Measurements from ENCODE around the gene CDH11.

CDH11 gene

DNA sequence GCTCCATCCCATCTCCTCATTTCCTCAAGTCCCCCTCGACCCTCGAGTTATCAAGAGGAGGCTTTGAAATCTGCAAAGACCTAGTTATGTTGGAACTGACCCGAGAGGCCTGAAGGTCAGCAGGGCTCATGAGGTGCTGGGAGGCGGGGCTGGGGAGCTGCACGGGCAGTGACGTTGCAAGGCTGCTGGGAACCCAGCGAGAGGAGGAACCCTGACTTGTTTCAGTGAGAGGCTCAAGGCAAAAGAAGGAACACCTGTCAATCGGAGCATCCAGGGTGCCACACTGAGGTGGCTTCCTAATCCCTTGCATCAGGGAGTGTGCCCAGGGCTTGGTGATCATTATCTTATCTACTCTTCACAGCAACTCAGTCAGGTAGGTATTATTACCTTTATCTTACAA is 86.9 kb downstream of the CDH11 start:
- DNase-seq (ENCODE audit: low spot score) = no peak
- TF ChIP-seq, protein P1, sequence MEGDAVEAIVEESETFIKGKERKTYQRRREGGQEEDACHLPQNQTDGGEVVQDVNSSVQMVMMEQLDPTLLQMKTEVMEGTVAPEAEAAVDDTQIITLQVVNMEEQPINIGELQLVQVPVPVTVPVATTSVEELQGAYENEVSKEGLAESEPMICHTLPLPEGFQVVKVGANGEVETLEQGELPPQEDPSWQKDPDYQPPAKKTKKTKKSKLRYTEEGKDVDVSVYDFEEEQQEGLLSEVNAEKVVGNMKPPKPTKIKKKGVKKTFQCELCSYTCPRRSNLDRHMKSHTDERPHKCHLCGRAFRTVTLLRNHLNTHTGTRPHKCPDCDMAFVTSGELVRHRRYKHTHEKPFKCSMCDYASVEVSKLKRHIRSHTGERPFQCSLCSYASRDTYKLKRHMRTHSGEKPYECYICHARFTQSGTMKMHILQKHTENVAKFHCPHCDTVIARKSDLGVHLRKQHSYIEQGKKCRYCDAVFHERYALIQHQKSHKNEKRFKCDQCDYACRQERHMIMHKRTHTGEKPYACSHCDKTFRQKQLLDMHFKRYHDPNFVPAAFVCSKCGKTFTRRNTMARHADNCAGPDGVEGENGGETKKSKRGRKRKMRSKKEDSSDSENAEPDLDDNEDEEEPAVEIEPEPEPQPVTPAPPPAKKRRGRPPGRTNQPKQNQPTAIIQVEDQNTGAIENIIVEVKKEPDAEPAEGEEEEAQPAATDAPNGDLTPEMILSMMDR (IDR thresholded peaks at IDR 0.05; ENCODE audit: borderline replicate concordance, control extremely low read depth, extremely low read depth, insufficient read depth, missing control alignments) = no peak
- in situ Hi-C loops (cut with MboI; ENCODE audit: low sequenced_read_pairs, unreplicated experiment) = no loop called here

DNA sequence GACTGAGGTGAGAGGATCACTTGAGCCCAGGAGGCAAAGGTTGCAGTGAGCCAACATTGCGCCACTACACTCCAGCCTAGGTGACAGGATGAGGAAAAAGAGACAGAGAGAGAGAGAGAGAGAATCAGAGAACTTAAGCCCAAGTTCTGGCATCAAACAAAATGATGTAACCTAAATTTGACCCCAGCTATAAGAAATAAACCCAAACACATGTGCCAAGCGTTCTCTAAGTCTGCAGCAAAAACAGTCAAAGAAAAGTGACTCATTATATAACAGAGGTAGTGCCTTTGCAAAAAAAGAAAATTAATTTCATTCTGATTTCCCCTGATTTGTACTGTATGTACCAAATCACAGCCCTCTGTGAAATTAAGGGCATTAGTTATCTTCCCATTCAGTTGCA is 89.5 kb downstream of the CDH11 start:
- in situ Hi-C loops (cut with MboI; ENCODE audit: low sequenced_read_pairs, unreplicated experiment) = no loop called here
- TF ChIP-seq, protein P1 (IDR thresholded peaks at IDR 0.05; ENCODE audit: borderline replicate concordance, control extremely low read depth, extremely low read depth, insufficient read depth, missing control alignments) = no peak
- DNase-seq (ENCODE audit: low spot score) = no peak

DNA sequence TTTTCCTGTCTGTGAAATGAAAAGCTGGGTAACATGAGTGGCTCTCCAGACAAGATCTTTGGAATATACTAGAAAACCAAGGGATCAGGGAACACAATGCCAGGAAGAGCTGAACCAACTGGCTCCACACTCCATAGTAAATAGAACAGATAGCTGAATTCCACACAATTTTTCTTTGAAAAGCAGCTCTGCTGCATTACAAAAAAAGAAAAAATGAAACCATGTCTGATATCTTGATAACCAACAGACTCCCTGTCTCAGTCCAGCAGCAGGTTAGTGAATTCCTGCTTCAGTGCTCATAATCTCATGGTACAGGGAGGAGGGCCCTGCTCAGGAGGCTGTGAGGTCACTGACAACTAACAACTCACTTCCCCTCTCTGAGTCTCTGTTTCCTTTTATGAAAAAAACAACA is 97.1 kb downstream of the CDH11 start:
- TF ChIP-seq, protein P1 (IDR thresholded peaks at IDR 0.05; ENCODE audit: borderline replicate concordance, control extremely low read depth, extremely low read depth, insufficient read depth, missing control alignments) = no peak
- no peak for DNase-seq (ENCODE audit: low spot score)
- in situ Hi-C loops (cut with MboI; ENCODE audit: low sequenced_read_pairs, unreplicated experiment) = no loop called here

DNA sequence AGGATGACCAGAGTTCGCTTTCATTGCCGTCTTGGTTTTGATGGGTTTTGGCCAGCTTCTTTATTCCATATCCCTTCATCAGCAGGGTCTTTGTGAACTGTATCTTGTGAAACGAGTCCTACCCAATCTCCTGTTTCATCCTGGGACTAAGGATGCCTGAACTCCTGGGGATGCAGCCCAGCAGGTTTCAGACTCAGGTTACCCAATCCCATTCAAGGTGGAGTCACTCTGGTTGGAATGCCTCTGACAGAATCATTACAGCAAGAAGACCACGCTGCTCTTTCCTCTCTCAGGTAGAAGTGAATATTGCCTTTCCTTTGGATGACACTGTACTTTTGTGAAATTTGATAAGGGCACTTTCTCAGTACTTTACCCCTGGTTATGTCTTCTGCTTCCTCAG is 98.1 kb downstream of the CDH11 start:
- in situ Hi-C loops (cut with MboI; ENCODE audit: low sequenced_read_pairs, unreplicated experiment) = no loop called here
- TF ChIP-seq, protein P1 (IDR thresholded peaks at IDR 0.05; ENCODE audit: borderline replicate concordance, control extremely low read depth, extremely low read depth, insufficient read depth, missing control alignments) = no peak
- DNase-seq (ENCODE audit: low spot score) = no peak

DNA sequence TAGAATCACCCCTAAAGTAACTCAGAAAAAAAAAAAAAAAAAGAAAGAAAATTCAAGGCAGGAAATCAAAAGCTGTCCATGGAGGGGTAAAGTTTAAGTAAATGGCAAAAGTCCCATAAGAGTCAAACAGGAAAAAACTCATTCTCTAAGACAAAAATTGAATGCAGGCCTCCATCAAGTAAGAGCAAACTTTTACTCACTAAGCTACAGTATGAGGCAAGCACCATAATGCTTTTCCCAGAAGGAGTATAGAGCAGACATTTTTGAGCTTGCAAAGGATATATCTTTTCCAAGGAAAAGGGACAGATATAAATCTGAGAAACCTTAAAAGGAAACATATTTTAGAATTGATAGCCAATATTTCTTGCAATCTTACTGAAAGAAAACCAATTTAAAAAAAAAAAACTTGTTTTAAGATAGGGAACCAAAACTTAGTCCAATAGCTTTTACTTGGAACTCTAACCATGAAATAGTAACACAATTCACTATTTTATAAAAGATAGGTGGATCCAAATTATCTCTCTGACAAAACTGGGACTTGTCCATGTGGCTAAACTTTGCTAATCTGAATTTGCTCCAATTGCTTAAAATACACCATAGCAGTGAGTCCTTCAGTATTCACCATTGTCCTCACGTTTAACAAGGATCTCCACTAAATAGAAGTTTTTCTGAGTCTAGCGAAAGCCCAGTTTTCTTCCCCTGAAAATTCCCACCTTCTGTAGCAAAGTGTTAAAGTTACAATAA is 99.8 kb downstream of the CDH11 start:
- TF ChIP-seq, protein P1 (IDR thresholded peaks at IDR 0.05; ENCODE audit: borderline replicate concordance, control extremely low read depth, extremely low read depth, insufficient read depth, missing control alignments) = no peak
- in situ Hi-C loops (cut with MboI; ENCODE audit: low sequenced_read_pairs, unreplicated experiment) = no loop called here
- no peak for DNase-seq (ENCODE audit: low spot score)

DNA sequence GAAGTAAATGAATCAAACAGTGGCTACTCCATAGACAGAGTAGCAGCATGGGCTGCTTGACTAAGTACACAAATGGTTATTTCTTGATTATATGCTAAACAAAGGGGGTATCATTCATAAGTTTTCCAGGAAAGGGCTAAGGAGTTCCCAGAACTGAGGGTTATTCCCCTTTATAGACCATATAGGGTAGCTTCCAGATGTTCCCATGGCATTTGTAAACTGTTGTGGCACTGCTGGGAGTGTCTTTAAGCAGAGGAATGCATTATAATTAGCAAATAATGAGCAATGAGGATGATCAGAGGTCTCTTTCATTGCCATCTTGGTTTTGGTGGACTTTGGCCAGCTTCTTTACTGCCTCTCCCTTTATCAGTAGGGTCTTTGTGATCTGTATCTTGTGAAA is 105.1 kb downstream of the CDH11 start:
- TF ChIP-seq, protein P1 (IDR thresholded peaks at IDR 0.05; ENCODE audit: borderline replicate concordance, control extremely low read depth, extremely low read depth, insufficient read depth, missing control alignments) = no peak
- no peak for DNase-seq (ENCODE audit: low spot score)
- in situ Hi-C loops (cut with MboI; ENCODE audit: low sequenced_read_pairs, unreplicated experiment) = no loop called here
